ENCODE data around the gene NUTM1. TPM values are rescaled to one million over a fixed set of nuclear protein-coding genes. Genes with fewer than 3 reads are reported as not detected.

NUTM1 gene
- total RNA-seq (2022; extraction: Qiagen RNA extraction; ENCODE audit: low read depth): not detected in 5 replicates

GRCh38 chr15:34342737-34343575, at the start of gene NUTM1, which contains the start of gene NOP10:
Gene NUTM1 (plus strand): TSS chr15:34343315. CDS start chr15:34343697, 382 bp downstream.
Gene NOP10 (minus strand): TSS chr15:34343136. CDS start chr15:34343073, 63 bp downstream.

GRCh38 chr15:34337557-34338306, 5.4 kb upstream of the NUTM1 start, which contains the start of gene SLC12A6:
Gene SLC12A6 (minus strand): TSS chr15:34337781. CDS start chr15:34336680, 1,101 bp downstream.

GRCh38 chr15:34367101-34368081, 24.3 kb downstream of the NUTM1 start, which contains the start of gene LPCAT4:
Gene LPCAT4 (minus strand): TSS chr15:34367196. CDS start chr15:34367100, 96 bp downstream.

Other genes starting within 250 kb of the NUTM1 start
- 121 to 155 TPM (median 147 TPM) in 5 replicates for gene EMC7, start 241.5 kb upstream of the NUTM1 start, total RNA-seq (2022; extraction: Qiagen RNA extraction; ENCODE audit: low read depth)
- gene PGBD4, start 241.2 kb upstream of the NUTM1 start, total RNA-seq (2022; extraction: Qiagen RNA extraction; ENCODE audit: low read depth): 1.1 to 1.6 TPM (median 1.4 TPM) in 5 replicates
- 30.8 to 40.7 TPM (median 35.1 TPM) in 5 replicates for gene KATNBL1, start 133.2 kb upstream of the NUTM1 start, total RNA-seq (2022; extraction: Qiagen RNA extraction; ENCODE audit: low read depth)
- 194 to 216 TPM (median 207 TPM) in 5 replicates for gene EMC4, start 118.3 kb upstream of the NUTM1 start, total RNA-seq (2022; extraction: Qiagen RNA extraction; ENCODE audit: low read depth)
- 4.5 to 8.9 TPM (median 7.1 TPM) in 5 replicates for gene SLC12A6, start 5.5 kb upstream of the NUTM1 start, total RNA-seq (2022; extraction: Qiagen RNA extraction; ENCODE audit: low read depth)
- 552 to 613 TPM (median 573 TPM) in 5 replicates for gene NOP10, start 179 bp upstream of the NUTM1 start, total RNA-seq (2022; extraction: Qiagen RNA extraction; ENCODE audit: low read depth)
- gene LPCAT4, start 23.9 kb downstream of the NUTM1 start, total RNA-seq (2022; extraction: Qiagen RNA extraction; ENCODE audit: low read depth): 44.4 to 69.2 TPM (median 62.5 TPM) in 5 replicates
- 5.9 to 10.4 TPM (median 7.3 TPM) in 5 replicates for gene GOLGA8A, start 94.5 kb downstream of the NUTM1 start, total RNA-seq (2022; extraction: Qiagen RNA extraction; ENCODE audit: low read depth)
- 13.4 to 20.1 TPM (median 16.5 TPM) in 5 replicates for gene GOLGA8B, start 240.3 kb downstream of the NUTM1 start, total RNA-seq (2022; extraction: Qiagen RNA extraction; ENCODE audit: low read depth)

Measured in A549 treated with CpdA at 1 μM for 4 hours (cell line).